Heart right ventricle (tissue), 16 donors: ENCODE results near the gene ID2. TPM values are rescaled to one million over a fixed set of nuclear protein-coding genes. Genes with fewer than 3 reads are reported as not detected.

Source experiments
- ATAC-seq, 8 donors: fragments of 200-7000 bp; cut with Tn5 transposase; one replicate each; pipeline ENCODE4 v1.9.1; 2020; ENCODE audit warnings: mild to moderate bottlenecking in 8 of 8, moderate library complexity in 8 of 8, moderate number of reproducible peaks in 1 of 8
- DNase-seq, 2 donors: peaks; one replicate each; pipeline ENCODE4 v3.0.0-alpha.2; 2020
- H3K27ac ChIP-seq, 10 donors: fragments of 200-600 bp; sonication (generic) in 2 of 10; one replicate each; pipeline versions ENCODE4 v1.5.0 to v1.8.0; 2020 to 2022; ENCODE audit warnings: mild to moderate bottlenecking in 3 of 10
- H3K27me3 ChIP-seq, 7 donors: fragments of 200-600 bp; one replicate each; pipeline ENCODE4 v1.8.0; 2021 to 2022; ENCODE audit warnings: mild to moderate bottlenecking in 2 of 7
- H3K36me3 ChIP-seq, 9 donors: fragments of 200-600 bp; sonication (generic) in 1 of 9; one replicate each; pipeline versions ENCODE4 v1.5.0 to v1.8.0; 2020 to 2022; ENCODE audit warnings: mild to moderate bottlenecking in 2 of 9
- H3K4me1 ChIP-seq, 9 donors: fragments of 200-600 bp; sonication (generic) in 1 of 9; one replicate each; pipeline versions ENCODE4 v1.5.0 to v1.8.0; 2020 to 2022; ENCODE audit warnings: mild to moderate bottlenecking in 4 of 9
- H3K4me3 ChIP-seq, 10 donors: fragments of 200-600 bp; sonication (generic) in 2 of 10; one replicate each; pipeline versions ENCODE4 v1.5.0 to v1.8.0; 2020 to 2022; ENCODE audit warnings: mild to moderate bottlenecking in 7 of 10, moderate library complexity in 2 of 10
- H3K9me3 ChIP-seq, 11 donors: fragments of 200-600 bp in 10 of 11; sonication (generic) in 2 of 11; one replicate each; pipeline versions ENCODE4 v1.5.0 to v1.8.0; 2013 to 2022; ENCODE audit warnings: mild to moderate bottlenecking in 2 of 11, control low read depth in 1 of 11, moderate library complexity in 1 of 11
- CTCF ChIP-seq, 9 donors: fragments of 200-600 bp; sonication (generic) in 2 of 9; IDR thresholded peaks; one replicate each; pipeline versions ENCODE4 v1.5.0 to v1.8.0; 2021 to 2022; ENCODE audit warnings: antibody characterized with exemption in 9 of 9, mild to moderate bottlenecking in 5 of 9, moderate library complexity in 1 of 9
- WGBS, 2 donors: extraction: QIAGEN DNeasy Blood & Tissue Kit; methylation state at CpG; one replicate each; pipeline ENCODE4 v1.1.7; 2013; ENCODE audit warnings: inconsistent platforms in 1 of 2; 5-methylcytosine and 5-hydroxymethylcytosine counted together
- intact Hi-C, 10 donors: fragments of 100-400 bp; cut with DNase I; formaldehyde crosslinking; loops; one replicate each; pipeline versions ENCODE4 v1.11.1 to v1.14.2; 2022
- polyA plus RNA-seq, 2 donors: library from polyadenylated mRNA; stranded (reverse); fragments of 200-250 nt; gene quantifications; one replicate each; pipeline ENCODE4 v1.2.3, GENCODE V29; 2013
- total RNA-seq, 10 donors: library from RNA; stranded (reverse); fragmentation: NEBNext Ultra II Directional in 3 of 10; extraction: Animal tissue kit (Norgen Biotek cat#: 25700) in 3 of 10; gene quantifications; one replicate each; pipeline versions ENCODE4 v1.2.1 to v1.2.4, GENCODE V29; 2021 to 2023
- donor health status: Arrhythmogenic right ventricular cardiomyopathy.
- donor health status: ischemic (EF 13 %, LVEDD 7.1; RV severe dilation, severe dysfunction).
- donor health status: healthy with polysubstance abuse.
- donor health status: DM: no; HTN: yes; CAD: no.
- donor health status: DM: no; HTN: no; CAD: no.
- donor health status: ischemic (EF 25% LVEDD 6.9; RV normal size, moderate dysfunction).
- donor health status: ischemic (EF 25% LVEDD 5.7; RV mildly dilated, moderate dysfunction).
- donor health status: healthy.
- donor health status: DM: yes; HTN: yes; CAD: no.
- donor health status: Ischemic cardiomyopathy.
- donor health status: ischemic (EF 35%, LVEDD 5.7; RV mildly dilated, moderate dysfunction).
- donor health status: nonischemic (EF 11% LVEDD 7.7; RV severe dilation, severe dysfunction).
- donor health status: DM: yes; HTN: yes; CAD: no.
- donor health status: PGD.
- donor health status: ischemic (EF 29% LVEDD 5.4; RV normal size, mild dysfunction).
- donor health status: nonischemic (EF 23%, LVEDD 6.1; RV moderate dilation, normal function).

Gene ID2
- total and polyA plus RNA-seq, 12 donors: 20.8 to 113 (median 28.5) TPM

GRCh38 chr2:8677646-8678592 lies 3.9 kb upstream of the ID2 start:
- peak in 4 of 8 donors; percentile 2 to 22 (median 4) for ATAC-seq
- Histone ChIP-seq H3K4me1 (peaks cover 0 to 51% (median 46%) of the 10 kb centered on the region in 9 donors), H3K27ac (peak overlapping the region; percentile 93 to 100 (median 99)), H3K9me3 (peaks cover 0 to 22% (median 9%) of the 10 kb centered on the region in 11 donors), H3K36me3 (no peaks in the 10 kb centered on the region), H3K27me3 (peaks cover 0 to 27% (median 0%) of the 10 kb centered on the region in 7 donors), H3K4me3 (peak overlapping the region; percentile 1 to 73 (median 68))
- 1% methylated on average over 41 of the region's 41 CpGs for WGBS, 2 donors
- peak; percentile 54 to 55 for DNase-seq
- intact Hi-C loops: loop anchor here in 6 of 10 donors (5.0 to 10.0 kb wide), 7 partner anchors 93 to 546 kb away; no protein-coding TSS in a partner anchor
- TF ChIP-seq CTCF (IDR thresholded peaks at IDR 0.05): peak in 1 of 9 donors; percentile 5

GRCh38 chr2:8678731-8679566 lies 2.9 kb upstream of the ID2 start:
- ATAC-seq (peak; percentile 65 to 80 (median 72)), DNase-seq (peak; percentile 94 to 96)
- intact Hi-C loops: loop anchor here in 6 of 10 donors (5.0 to 10.0 kb wide), 7 partner anchors 94 to 547 kb away; no protein-coding TSS in a partner anchor
- Histone ChIP-seq H3K27ac (peak overlapping the region; percentile 93 to 100 (median 99)), H3K27me3 (peaks cover 0 to 27% (median 0%) of the 10 kb centered on the region in 7 donors), H3K4me1 (peaks cover 0 to 54% (median 46%) of the 10 kb centered on the region in 9 donors), H3K4me3 (peak overlapping the region; percentile 43 to 73 (median 68)), H3K9me3 (peaks cover 0 to 15% (median 9%) of the 10 kb centered on the region in 11 donors), H3K36me3 (peaks cover 0 to 5% (median 0%) of the 10 kb centered on the region in 9 donors)
- peak in 4 of 9 donors; percentile 14 to 34 (median 30) for TF ChIP-seq CTCF (IDR thresholded peaks at IDR 0.05)
- 1% methylated on average over 90 to 91 of the region's 91 CpGs for WGBS, 2 donors

- peaks cover 0 to 55% (median 47%) of the 10 kb centered on the region in 9 donors for H3K4me1 ChIP-seq
- H3K27me3 ChIP-seq: peaks cover 0 to 27% (median 0%) of the 10 kb centered on the region in 7 donors
- no peak for TF ChIP-seq CTCF (IDR thresholded peaks at IDR 0.05)
- H3K4me3 ChIP-seq: peak overlapping the region; percentile 43 to 73 (median 68)
- H3K9me3 ChIP-seq: peaks cover 0 to 10% (median 3%) of the 10 kb centered on the region in 11 donors
- WGBS, 2 donors: 7 to 12% methylated on average over 8 of the region's 8 CpGs
- peak overlapping the region; percentile 93 to 100 (median 99) for H3K27ac ChIP-seq
- ATAC-seq: no peak
- peaks cover 0 to 7% (median 0%) of the 10 kb centered on the region in 9 donors for H3K36me3 ChIP-seq
- intact Hi-C loops: loop anchor here in 6 of 10 donors (5.0 to 10.0 kb wide), 7 partner anchors 95 to 547 kb away; no protein-coding TSS in a partner anchor
- no peak for DNase-seq
Observed at GRCh38 chr2:8679567-8679826, 2.4 kb upstream of the ID2 start.
